K562 (cell line): Measurements from ENCODE around the gene REXO2. TPM values are rescaled to one million over a fixed set of nuclear protein-coding genes. Genes with fewer than 3 reads are reported as not detected.

Source experiments
- ARID4B ChIP-seq: sonication (generic); formaldehyde crosslinking; IDR thresholded peaks from 2 replicates; pipeline ENCODE4 v1.8.0; 2022; ENCODE audit warnings: mild to moderate bottlenecking, missing genetic modification reagents
- GATAD2A ChIP-seq: fragments of 450-650 bp; IDR thresholded peaks from 2 replicates; pipeline ENCODE4 v1.6.1; 2017
- MYBL2 ChIP-seq, 2 experiments: fragments of 450-650 bp in 1 of 2; sonication (generic) in 1 of 2; formaldehyde crosslinking in 1 of 2; IDR thresholded peaks; 2 replicates each; pipeline versions ENCODE4 v1.6.1 to v1.8.1; 2017 to 2022; ENCODE audit warnings: borderline replicate concordance in 1 of 2, inconsistent platforms in 1 of 2, low read depth in 1 of 2, mild to moderate bottlenecking in 1 of 2, missing genetic modification reagents in 1 of 2, moderate library complexity in 1 of 2
- NCOR1 ChIP-seq: fragments of 450-650 bp; IDR thresholded peaks from 2 replicates; pipeline ENCODE4 v1.6.1; 2016; ENCODE audit warnings: mild to moderate bottlenecking, moderate library complexity
- NRF1 ChIP-seq, 2 experiments: fragments of 450-650 bp; IDR thresholded peaks in 1 of 2; conservative IDR thresholded peaks in 1 of 2; 2 replicates each; pipeline ENCODE4 v1.6.1; 2014; ENCODE audit warnings: mild to moderate bottlenecking in 2 of 2
- SMARCA4 ChIP-seq: fragments of 450-650 bp; IDR thresholded peaks from 2 replicates; pipeline ENCODE4 v1.6.1; 2016
- TAF7 ChIP-seq: fragments of 450-650 bp; IDR thresholded peaks from 2 replicates; pipeline ENCODE4 v1.6.1; 2016; ENCODE audit warnings: missing genetic modification characterization, missing compliant biosample characterization
- TBP ChIP-seq: optimal IDR thresholded peaks from 2 replicates; pipeline ENCODE3; 2011; ENCODE audit warnings: low read depth, low read length, improper control_type of control experiment
- ZBTB11 ChIP-seq, 3 experiments: fragments of 200-800 bp in 1 of 3; fragments of 250-450 bp in 1 of 3; fragments of 450-650 bp in 1 of 3; sonication (Bioruptor Pico) in 1 of 3; sonication (Bioruptor generic) in 1 of 3; formaldehyde crosslinking in 1 of 3; IDR thresholded peaks; 2 replicates each; pipeline versions ENCODE4 v1.6.1 to v1.8.0; 2016 to 2022; ENCODE audit warnings: mild to moderate bottlenecking in 2 of 3, missing genetic modification characterization in 2 of 3, missing compliant biosample characterization in 1 of 3, moderate library complexity in 1 of 3
- ZNF511 ChIP-seq: sonication (generic); formaldehyde crosslinking; IDR thresholded peaks from 2 replicates; pipeline ENCODE4 v1.8.0; 2022; ENCODE audit warnings: mild to moderate bottlenecking, missing genetic modification reagents
- polyA plus RNA-seq, 8 experiments: library from polyadenylated mRNA; depleted of rRNA in 4 of 8; stranded (reverse) in 5 of 8; unstranded in 3 of 8; fragments of >200 nt; fragmentation: Nextera tagmentation in 2 of 8; fragmentation: Illumina TruSeq in 1 of 8; extraction: Ambion mirVana in 2 of 8; extraction: Trizol in 1 of 8; gene quantifications; 2 replicates each; pipeline versions ENCODE4 v1.2.1 to v1.2.3, GENCODE V29; 2011 to 2014; ENCODE audit warnings: inconsistent platforms in 1 of 8, missing spikeins in 1 of 8
- total RNA-seq, 7 experiments: library from RNA; depleted of rRNA in 6 of 7; stranded (reverse); fragments of >200 nt in 6 of 7; fragmentation: Illumina TruSeq in 2 of 7; extraction: Trizol in 2 of 7; gene quantifications; 2 replicates each; pipeline versions ENCODE4 v1.2.1 to v1.2.3, GENCODE V29; 2011 to 2021; ENCODE audit warnings: low replicate concordance in 1 of 7
- TF ChIP-seq, protein P1 (sequence below), 2 experiments: fragments of 450-650 bp in 1 of 2; IDR thresholded peaks; 2 replicates each; pipeline ENCODE4 v1.6.1; 2011 to 2017; ENCODE audit warnings: low read depth in 2 of 2, antibody characterized with exemption in 1 of 2, borderline replicate concordance in 1 of 2, low read length in 1 of 2, mild to moderate bottlenecking in 1 of 2, mixed read lengths in 1 of 2; ENCODE audit not compliant: control insufficient read depth in 1 of 2

Gene REXO2
- total and polyA plus RNA-seq, 9 of the 15 experiments (the other 6 are each of a cell fraction or from before 2014, with no cell fraction given), result 143 to 370 (median 193) TPM

GRCh38 chr11:114400915-114401223 is 38.4 kb upstream of the REXO2 start (continued):
- TF ChIP-seq ZBTB11 (CRISPR knock-in tag; IDR thresholded peaks at IDR 0.05) (no peak), GATAD2A (0 out of 2 replicates have a peak, but pooled peaks have one; percentile 66), TBP (no peak), NCOR1 (peak; percentile 14; the same call in 1 of the 2 replicates), ARID4B (CRISPR knock-in tag) (no peak), MYBL2 (IDR thresholded peaks at IDR 0.05; ENCODE audit: low read depth) (peak; percentile 28; the same call in 1 of the 2 replicates), MYBL2 (CRISPR knock-in tag; IDR thresholded peaks at IDR 0.05; ENCODE audit: borderline replicate concordance) (no peak), NRF1 (conservative IDR thresholded peaks at IDR 0.05 in 1 of 2, IDR thresholded peaks at IDR 0.05 in 1 of 2) (no peak), TAF7 (tag) (no peak), SMARCA4 (peak; percentile 11), ZNF511 (CRISPR knock-in tag) (no peak)
- TF ChIP-seq, protein P1, sequence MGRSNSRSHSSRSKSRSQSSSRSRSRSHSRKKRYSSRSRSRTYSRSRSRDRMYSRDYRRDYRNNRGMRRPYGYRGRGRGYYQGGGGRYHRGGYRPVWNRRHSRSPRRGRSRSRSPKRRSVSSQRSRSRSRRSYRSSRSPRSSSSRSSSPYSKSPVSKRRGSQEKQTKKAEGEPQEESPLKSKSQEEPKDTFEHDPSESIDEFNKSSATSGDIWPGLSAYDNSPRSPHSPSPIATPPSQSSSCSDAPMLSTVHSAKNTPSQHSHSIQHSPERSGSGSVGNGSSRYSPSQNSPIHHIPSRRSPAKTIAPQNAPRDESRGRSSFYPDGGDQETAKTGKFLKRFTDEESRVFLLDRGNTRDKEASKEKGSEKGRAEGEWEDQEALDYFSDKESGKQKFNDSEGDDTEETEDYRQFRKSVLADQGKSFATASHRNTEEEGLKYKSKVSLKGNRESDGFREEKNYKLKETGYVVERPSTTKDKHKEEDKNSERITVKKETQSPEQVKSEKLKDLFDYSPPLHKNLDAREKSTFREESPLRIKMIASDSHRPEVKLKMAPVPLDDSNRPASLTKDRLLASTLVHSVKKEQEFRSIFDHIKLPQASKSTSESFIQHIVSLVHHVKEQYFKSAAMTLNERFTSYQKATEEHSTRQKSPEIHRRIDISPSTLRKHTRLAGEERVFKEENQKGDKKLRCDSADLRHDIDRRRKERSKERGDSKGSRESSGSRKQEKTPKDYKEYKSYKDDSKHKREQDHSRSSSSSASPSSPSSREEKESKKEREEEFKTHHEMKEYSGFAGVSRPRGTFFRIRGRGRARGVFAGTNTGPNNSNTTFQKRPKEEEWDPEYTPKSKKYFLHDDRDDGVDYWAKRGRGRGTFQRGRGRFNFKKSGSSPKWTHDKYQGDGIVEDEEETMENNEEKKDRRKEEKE (IDR thresholded peaks at IDR 0.05; ENCODE audit: borderline replicate concordance in 1 of 2, control insufficient read depth in 1 of 2, low read depth in 2 of 2, low read length in 1 of 2), result no peak
